NCI-H82 treated with DMSO at 0.1 percent for 48 hours (cell line): Measurements from ENCODE around the gene AFG1L.
"Not testable (repeated sequence)": the region's sequence is repeated elsewhere in the genome, so short reads cannot be mapped to it uniquely, and the experiment has no call there.

Experiments used
- DNase-seq: peaks from one replicate; lab custom pipeline; 2025; ENCODE audit not compliant: unreplicated experiment; lab: John Stamatoyannopoulos, UW

The AFG1L gene

GRCh38 chr6:108507316-108507715 is 212.5 kb downstream of the AFG1L start:
- DNase-seq = no peak

- no peak for DNase-seq
Measured at GRCh38 chr6:108510461-108511319, 215.8 kb downstream of the AFG1L start.

GRCh38 chr6:108518714-108519576 is 224.1 kb downstream of the AFG1L start:
- DNase-seq = peak; percentile 16

- DNase-seq = no peak
Measured at GRCh38 chr6:108521616-108522107, 226.8 kb downstream of the AFG1L start.

GRCh38 chr6:108523697-108524096 is 228.8 kb downstream of the AFG1L start:
- DNase-seq = no peak

- DNase-seq = no peak
Measured at GRCh38 chr6:108524528-108525248, 229.8 kb downstream of the AFG1L start.

GRCh38 chr6:108526739-108527174 is 231.9 kb downstream of the AFG1L start:
- peak; percentile 27 for DNase-seq

- no peak for DNase-seq
Measured at GRCh38 chr6:108528878-108529277, 234.0 kb downstream of the AFG1L start.

GRCh38 chr6:108531332-108531731 is 236.5 kb downstream of the AFG1L start:
- no peak for DNase-seq

- no peak for DNase-seq
Measured at GRCh38 chr6:108535114-108535742, 240.4 kb downstream of the AFG1L start.

- DNase-seq = not testable (repeated sequence)
Measured at GRCh38 chr6:108535920-108536535, 241.2 kb downstream of the AFG1L start.

GRCh38 chr6:108541843-108542759 is 247.2 kb downstream of the AFG1L start:
- peak; percentile 79 for DNase-seq

GRCh38 chr6:108543175-108543940 is 248.5 kb downstream of the AFG1L start:
- DNase-seq = no peak

- no peak for DNase-seq
Measured at GRCh38 chr6:108544606-108545005, 249.8 kb downstream of the AFG1L start.

- DNase-seq = no peak
Measured at GRCh38 chr6:108546079-108547049, 251.5 kb downstream of the AFG1L start.

- no peak for DNase-seq
Measured at GRCh38 chr6:108549241-108549640, 254.4 kb downstream of the AFG1L start.

GRCh38 chr6:108549741-108550140 is 254.9 kb downstream of the AFG1L start:
- no peak for DNase-seq
